Neural cell (in vitro differentiated cells): ENCODE measurements around the gene SLC27A1. TPM values are rescaled to one million over a fixed set of nuclear protein-coding genes. Genes with fewer than 3 reads are reported as not detected.
A peak's percentile ranks its signal among the peaks of the same experiment; 100 is the strongest.

Experiments used
- H2AFZ ChIP-seq: fragments of 200-600, 300-800 bp; sonication (generic), shearing (Covaris generic); 2 replicates; pipeline ENCODE4 v1.6.0; 2014; ENCODE audit warnings: low read depth, mild to moderate bottlenecking, antibody characterized with exemption, low read length, moderate library complexity
- H3F3A ChIP-seq: fragments of 200-600 bp; shearing (Covaris generic); 2 replicates; pipeline ENCODE4 v1.6.1; 2016; ENCODE audit warnings: mild to moderate bottlenecking, moderate library complexity, mixed read lengths, antibody characterized with exemption, low read length; ENCODE audit not compliant: insufficient read depth, poor library complexity, severe bottlenecking
- H3K27ac ChIP-seq: fragments of 200-600, 300-800 bp; sonication (generic), shearing (Covaris generic); 2 replicates; pipeline ENCODE4 v1.5.1; 2014; ENCODE audit warnings: mild to moderate bottlenecking, low read length, moderate library complexity
- H3K27me3 ChIP-seq: fragments of 300-800, 200-600 bp; sonication (generic), shearing (Covaris generic); 2 replicates; pipeline ENCODE4 v1.6.0; 2014; ENCODE audit warnings: mild to moderate bottlenecking, low read depth, low read length, moderate library complexity; ENCODE audit not compliant: insufficient read depth
- H3K36me3 ChIP-seq: fragments of 300-800, 200-600 bp; sonication (generic), shearing (Covaris generic); 2 replicates; pipeline ENCODE4 v1.5.1; 2014; ENCODE audit warnings: mild to moderate bottlenecking, antibody characterized with exemption, low read length, moderate library complexity; ENCODE audit not compliant: insufficient read depth
- H3K4me2 ChIP-seq: fragments of 300-800, 200-600 bp; sonication (generic), shearing (Covaris generic); 2 replicates; pipeline ENCODE4 v1.6.0; 2014; ENCODE audit warnings: mild to moderate bottlenecking, low read length
- H3K4me3 ChIP-seq: fragments of 300-800, 200-600 bp; sonication (generic), shearing (Covaris generic); 2 replicates; pipeline ENCODE4 v1.5.1; 2014; ENCODE audit warnings: mild to moderate bottlenecking, low read length, moderate library complexity
- H3K79me2 ChIP-seq: fragments of 200-600 bp; shearing (Covaris generic); replicated peaks from 2 replicates; pipeline ENCODE4 v1.6.0; 2014; ENCODE audit warnings: mild to moderate bottlenecking, low read length, moderate library complexity; ENCODE audit not compliant: insufficient read depth
- H3K9ac ChIP-seq: fragments of 300-800, 200-600 bp; sonication (generic), shearing (Covaris generic); 2 replicates; pipeline ENCODE4 v1.6.1; 2016; ENCODE audit warnings: mild to moderate bottlenecking, low read length, mixed read lengths
- H3K9me2 ChIP-seq: fragments of 200-600 bp; shearing (Covaris generic); 2 replicates; pipeline ENCODE4 v1.6.1; 2016; ENCODE audit warnings: mild to moderate bottlenecking, low read length, mixed read lengths; ENCODE audit not compliant: insufficient read depth
- H3K9me3 ChIP-seq: fragments of 200-600, 300-800 bp; sonication (generic), shearing (Covaris generic); 2 replicates; pipeline ENCODE4 v1.6.1; 2016; ENCODE audit warnings: mild to moderate bottlenecking, mixed run types, low read length, moderate library complexity, mixed read lengths
- H4K20me1 ChIP-seq: fragments of 200-600 bp; shearing (Covaris generic); 2 replicates; pipeline ENCODE4 v1.6.1; 2016; ENCODE audit warnings: mild to moderate bottlenecking, mixed run types; ENCODE audit not compliant: insufficient read depth
- CTCF ChIP-seq: fragments of 450-650 bp; IDR thresholded peaks from 2 replicates; pipeline ENCODE4 v1.5.1; 2014; ENCODE audit warnings: antibody characterized with exemption, mild to moderate bottlenecking, moderate library complexity; ENCODE audit not compliant: poor library complexity, severe bottlenecking
- EP300 ChIP-seq: fragments of 450-650 bp; conservative IDR thresholded peaks from 2 replicates; pipeline ENCODE4 v1.6.1; 2014; ENCODE audit warnings: antibody characterized with exemption, mild to moderate bottlenecking, moderate library complexity; ENCODE audit not compliant: poor library complexity, severe bottlenecking
- EZH2 ChIP-seq: fragments of 200-600, 300-800 bp; shearing (Covaris generic), sonication (generic); IDR thresholded peaks from 2 replicates; pipeline ENCODE4 v1.6.1; 2014; ENCODE audit warnings: antibody characterized with exemption, low read length, borderline replicate concordance, mild to moderate bottlenecking; ENCODE audit not compliant: insufficient read depth, poor library complexity, severe bottlenecking
- MXI1 ChIP-seq: fragments of 450-650 bp; conservative IDR thresholded peaks from 2 replicates; pipeline ENCODE4 v1.6.1; 2014; ENCODE audit warnings: antibody characterized with exemption, mild to moderate bottlenecking; ENCODE audit not compliant: poor library complexity, severe bottlenecking
- POLR2AphosphoS5 ChIP-seq: IDR thresholded peaks from 2 replicates; pipeline ENCODE4 v1.6.1; 2012
- RAD21 ChIP-seq: fragments of 450-650 bp; conservative IDR thresholded peaks from 2 replicates; pipeline ENCODE4 v1.6.1; 2014; ENCODE audit warnings: antibody characterized with exemption, mild to moderate bottlenecking, moderate library complexity
- REST ChIP-seq: IDR thresholded peaks from 2 replicates; pipeline ENCODE4 v1.6.1; 2012; ENCODE audit warnings: borderline replicate concordance
- SMC3 ChIP-seq: fragments of 450-650 bp; conservative IDR thresholded peaks from 2 replicates; pipeline ENCODE4 v1.6.1; 2014; ENCODE audit warnings: antibody characterized with exemption, mild to moderate bottlenecking, moderate library complexity; ENCODE audit not compliant: poor library complexity
- TAF1 ChIP-seq: IDR thresholded peaks from 2 replicates; pipeline ENCODE4 v1.6.1; 2012; ENCODE audit warnings: low read depth
- polyA minus RNA-seq: library from RNA; depleted of rRNA, polyadenylated mRNA; stranded (reverse); fragments of >200 nt; gene quantifications from 2 replicates; pipeline ENCODE4 v1.2.3, GENCODE V29; 2014
- polyA plus RNA-seq: library from polyadenylated mRNA; depleted of rRNA; stranded (reverse); fragments of >200 nt; gene quantifications from 2 replicates; pipeline ENCODE4 v1.2.3, GENCODE V29; 2014

The SLC27A1 gene
- polyA plus RNA-seq = 22.0 and 27.0 TPM in 2 replicates
- 12.0 and 12.4 TPM in 2 replicates for polyA minus RNA-seq

- Histone ChIP-seq H4K20me1 (no peaks in the 10 kb centered on the region), H3K79me2 (peaks cover 5% of the 10 kb centered on the region), H3K9me3 (no peaks in the 10 kb centered on the region), H2AFZ (peak within 1 kb of the TSS; percentile 75), H3K9me2 (no peaks in the 10 kb centered on the region), H3K4me2 (peak within 1 kb of the TSS; percentile 61), H3K9ac (peak within 1 kb of the TSS; percentile 82), H3K27me3 (no peaks in the 10 kb centered on the region), H3K4me3 (peak within 1 kb of the TSS; percentile 80), H3K36me3 (no peaks in the 10 kb centered on the region), H3K27ac (peak within 1 kb of the TSS; percentile 65), H3F3A (no peaks in the 10 kb centered on the region)
- TF ChIP-seq EP300 (peak; percentile 16), POLR2AphosphoS5 (peak; percentile 78), RAD21 (no peak), REST (peak; percentile 68), TAF1 (peak; percentile 42), MXI1 (peak; percentile 58), CTCF (no peak), EZH2 (no peak), SMC3 (no peak)
Observed at GRCh38 chr19:17470068-17470841, at the start of gene SLC27A1. Gene SLC27A1 (plus strand): TSS chr19:17470524. CDS start chr19:17470541, 17 bp downstream.

- Histone ChIP-seq H3K27ac (no peak overlapping the region), H3K4me2 (no peak overlapping the region), H3K9me3 (no peaks in the 10 kb centered on the region), H2AFZ (no peak overlapping the region), H3K9me2 (no peaks in the 10 kb centered on the region), H3K79me2 (no peaks in the 10 kb centered on the region), H3K9ac (no peak overlapping the region), H3K36me3 (no peaks in the 10 kb centered on the region), H3K27me3 (no peaks in the 10 kb centered on the region), H3F3A (peaks cover 3% of the 10 kb centered on the region), H4K20me1 (no peaks in the 10 kb centered on the region), H3K4me3 (no peak overlapping the region)
- TF ChIP-seq EP300 (no peak), POLR2AphosphoS5 (no peak), TAF1 (no peak), MXI1 (no peak), EZH2 (no peak), CTCF (no peak), RAD21 (no peak), SMC3 (no peak), REST (no peak)
Observed at GRCh38 chr19:17421942-17422341, 48.4 kb upstream of the SLC27A1 start.
